K562 (cell line): ENCODE results near the gene GPN1. TPM values are rescaled to one million over a fixed set of nuclear protein-coding genes. Genes with fewer than 3 reads are reported as not detected.

ENCODE experiments used
- ATF3 ChIP-seq, 2 experiments: fragments of 450-650 bp in 1 of 2; sonication (generic) in 1 of 2; formaldehyde crosslinking in 1 of 2; IDR thresholded peaks in 1 of 2; conservative IDR thresholded peaks in 1 of 2; 2 replicates each; pipeline versions ENCODE4 v1.6.1 to v1.8.1; 2016 to 2023; ENCODE audit warnings: mild to moderate bottlenecking in 2 of 2, moderate library complexity in 2 of 2, inconsistent platforms in 1 of 2, missing genetic modification reagents in 1 of 2
- BCLAF1 ChIP-seq, 2 experiments: fragments of 450-650 bp in 1 of 2; IDR thresholded peaks; 2 replicates each; pipeline ENCODE4 v1.6.1; 2011 to 2017; ENCODE audit warnings: low read depth in 2 of 2, antibody characterized with exemption in 1 of 2, borderline replicate concordance in 1 of 2, low read length in 1 of 2, mild to moderate bottlenecking in 1 of 2, mixed read lengths in 1 of 2; ENCODE audit not compliant: control insufficient read depth in 1 of 2
- C11orf30 ChIP-seq: fragments of 450-650 bp; IDR thresholded peaks from 2 replicates; pipeline ENCODE4 v1.6.1; 2016; ENCODE audit warnings: low read depth, mild to moderate bottlenecking
- FOSL1 ChIP-seq: fragments of 200-800 bp; sonication (Bioruptor generic); conservative IDR thresholded peaks from 2 replicates; pipeline ENCODE4 v1.6.1; 2016; ENCODE audit warnings: missing genetic modification characterization, missing compliant biosample characterization
- HMG20A ChIP-seq: fragments of 450-650 bp; formaldehyde crosslinking; conservative IDR thresholded peaks from 2 replicates; pipeline ENCODE4 v1.4.0; 2020; ENCODE audit warnings: mild to moderate bottlenecking, mixed read lengths
- PURB ChIP-seq: sonication (generic); formaldehyde crosslinking; IDR thresholded peaks from 2 replicates; pipeline ENCODE4 v1.9.0; 2021; ENCODE audit warnings: low read depth, mild to moderate bottlenecking, missing genetic modification reagents
- TGIF2 ChIP-seq: sonication (generic); formaldehyde crosslinking; IDR thresholded peaks from 2 replicates; pipeline ENCODE4 v1.8.1; 2022; ENCODE audit warnings: mild to moderate bottlenecking, missing genetic modification reagents, moderate library complexity
- TRIM28 ChIP-seq: fragments of 450-650 bp; IDR thresholded peaks from 2 replicates; pipeline ENCODE4 v1.6.1; 2017
- ZNF77 ChIP-seq: fragments of 250-450 bp; sonication (Bioruptor Pico); IDR thresholded peaks from 2 replicates; pipeline ENCODE4 v1.5.0; 2020
- polyA plus RNA-seq, 8 experiments: library from polyadenylated mRNA; depleted of rRNA in 4 of 8; stranded (reverse) in 5 of 8; unstranded in 3 of 8; fragments of >200 nt; fragmentation: Nextera tagmentation in 2 of 8; fragmentation: Illumina TruSeq in 1 of 8; extraction: Ambion mirVana in 2 of 8; extraction: Trizol in 1 of 8; gene quantifications; 2 replicates each; pipeline versions ENCODE4 v1.2.1 to v1.2.3, GENCODE V29; 2011 to 2014; ENCODE audit warnings: inconsistent platforms in 1 of 8, missing spikeins in 1 of 8
- total RNA-seq, 7 experiments: library from RNA; depleted of rRNA in 6 of 7; stranded (reverse); fragments of >200 nt in 6 of 7; fragmentation: Illumina TruSeq in 2 of 7; extraction: Trizol in 2 of 7; gene quantifications; 2 replicates each; pipeline versions ENCODE4 v1.2.1 to v1.2.3, GENCODE V29; 2011 to 2021; ENCODE audit warnings: low replicate concordance in 1 of 7
- TF ChIP-seq, protein P1 (sequence below): fragments of 450-650 bp; IDR thresholded peaks from 2 replicates; pipeline ENCODE4 v1.6.1; 2017; ENCODE audit warnings: antibody characterized with exemption

GPN1 gene
- total and polyA plus RNA-seq, 9 of the 15 experiments (the other 6 are each of a cell fraction or from before 2014, with no cell fraction given), result 23.4 to 171 (median 48.2) TPM

- no peak for TF ChIP-seq ATF3 (IDR thresholded peaks at IDR 0.05)
- TF ChIP-seq ATF3 (CRISPR knock-in tag; conservative IDR thresholded peaks at IDR 0.05), result no peak
- no peak for TF ChIP-seq TRIM28
- TF ChIP-seq, protein P1, sequence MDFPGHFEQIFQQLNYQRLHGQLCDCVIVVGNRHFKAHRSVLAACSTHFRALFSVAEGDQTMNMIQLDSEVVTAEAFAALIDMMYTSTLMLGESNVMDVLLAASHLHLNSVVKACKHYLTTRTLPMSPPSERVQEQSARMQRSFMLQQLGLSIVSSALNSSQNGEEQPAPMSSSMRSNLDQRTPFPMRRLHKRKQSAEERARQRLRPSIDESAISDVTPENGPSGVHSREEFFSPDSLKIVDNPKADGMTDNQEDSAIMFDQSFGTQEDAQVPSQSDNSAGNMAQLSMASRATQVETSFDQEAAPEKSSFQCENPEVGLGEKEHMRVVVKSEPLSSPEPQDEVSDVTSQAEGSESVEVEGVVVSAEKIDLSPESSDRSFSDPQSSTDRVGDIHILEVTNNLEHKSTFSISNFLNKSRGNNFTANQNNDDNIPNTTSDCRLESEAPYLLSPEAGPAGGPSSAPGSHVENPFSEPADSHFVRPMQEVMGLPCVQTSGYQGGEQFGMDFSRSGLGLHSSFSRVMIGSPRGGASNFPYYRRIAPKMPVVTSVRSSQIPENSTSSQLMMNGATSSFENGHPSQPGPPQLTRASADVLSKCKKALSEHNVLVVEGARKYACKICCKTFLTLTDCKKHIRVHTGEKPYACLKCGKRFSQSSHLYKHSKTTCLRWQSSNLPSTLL, result no peak
- no peak for TF ChIP-seq TGIF2 (CRISPR knock-in tag)
- TF ChIP-seq HMG20A (CRISPR knock-in tag), result no peak
- peak; percentile 85 for TF ChIP-seq C11orf30
- 0 out of 2 replicates have a peak, but pooled peaks have one; percentile 25 for TF ChIP-seq FOSL1 (tag)
- no peak for TF ChIP-seq BCLAF1 (IDR thresholded peaks at IDR 0.05; ENCODE audit: borderline replicate concordance in 1 of 2, control insufficient read depth in 1 of 2, low read depth in 2 of 2, low read length in 1 of 2)
- no peak for TF ChIP-seq PURB (CRISPR knock-in tag)
- no peak for TF ChIP-seq ZNF77 (CRISPR knock-in tag)
These were observed 38.6 kb downstream of the GPN1 start (continued) for GRCh38 chr2:27667446-27667845.
